ENCODE results near the gene BOC.

The BOC gene

DNA sequence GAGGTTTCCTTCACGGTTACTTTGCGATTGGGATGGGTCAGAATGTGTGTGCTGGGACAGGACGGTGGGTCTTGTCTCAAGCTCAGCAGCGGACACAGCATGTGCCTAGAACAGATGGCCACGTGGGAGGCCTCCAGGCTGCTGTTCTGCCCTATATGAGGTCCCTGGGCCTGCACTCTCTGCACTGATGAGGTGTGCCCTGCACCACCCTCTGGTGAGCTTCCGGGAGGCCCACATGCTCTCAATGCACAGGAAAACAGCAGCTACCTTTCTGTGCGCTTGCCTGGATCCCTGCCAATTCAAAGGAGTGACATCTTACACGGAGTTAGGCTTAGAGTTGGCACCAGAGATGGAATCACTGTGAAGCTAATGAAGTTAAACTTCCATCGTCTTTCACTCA, 59.8 kb downstream of the BOC start:
- no peak for DNase-seq (ENCODE audit: low read depth in 3 of 3)

GRCh38 chr3:113271594-113272384, 60.4 kb downstream of the BOC start:
- DNase-seq (ENCODE audit: low read depth in 3 of 3): no peak

GRCh38 chr3:113272385-113272779, 61.0 kb downstream of the BOC start:
- DNase-seq (ENCODE audit: low read depth in 3 of 3): no peak

GRCh38 chr3:113273011-113273410, 61.7 kb downstream of the BOC start:
- no peak for DNase-seq (ENCODE audit: low read depth in 3 of 3)

- no peak for DNase-seq (ENCODE audit: low read depth in 3 of 3)
Observed at GRCh38 chr3:113273604-113274378, 62.4 kb downstream of the BOC start.

GRCh38 chr3:113274425-113275257, 63.3 kb downstream of the BOC start:
- DNase-seq (ENCODE audit: low read depth in 3 of 3): no peak

DNA sequence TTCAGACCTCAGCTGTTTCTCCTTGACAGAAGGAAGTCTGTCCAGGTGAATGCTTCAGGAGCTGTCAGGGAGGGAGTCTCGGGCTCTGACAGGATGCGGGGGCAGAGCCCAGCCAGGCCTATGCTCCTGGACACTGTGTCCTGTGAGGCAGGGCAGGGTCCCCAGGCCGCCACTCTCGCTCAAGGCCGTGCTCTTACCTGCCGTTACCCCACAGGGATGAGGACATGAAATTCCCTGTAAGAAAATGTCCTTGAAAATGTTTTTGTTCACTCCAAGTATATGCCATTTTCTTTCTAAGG, 63.9 kb downstream of the BOC start:
- DNase-seq (ENCODE audit: low read depth in 3 of 3): no peak

- DNase-seq (ENCODE audit: low read depth in 3 of 3): no peak
Observed at GRCh38 chr3:113275583-113275928, 64.2 kb downstream of the BOC start.

GRCh38 chr3:113275929-113276750, 64.8 kb downstream of the BOC start:
- no peak for DNase-seq (ENCODE audit: low read depth in 3 of 3)

DNA sequence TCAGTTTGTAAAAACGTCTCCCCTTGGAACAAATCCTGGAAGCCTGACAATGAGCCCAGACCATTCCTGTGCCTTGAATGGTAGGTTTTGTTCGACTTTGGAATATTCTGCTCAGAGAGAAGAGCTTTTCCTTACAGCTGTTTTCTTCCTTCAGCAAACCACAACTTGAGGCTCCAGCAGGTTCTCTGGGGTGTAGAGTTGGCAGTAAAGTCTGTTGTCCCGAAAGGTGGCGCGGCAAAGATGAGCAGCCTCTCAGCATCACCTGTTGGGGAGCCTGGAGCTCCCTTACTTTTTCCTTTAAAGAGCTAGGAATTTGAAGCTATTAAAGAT, 65.4 kb downstream of the BOC start:
- DNase-seq (ENCODE audit: low read depth in 3 of 3): no peak

DNA sequence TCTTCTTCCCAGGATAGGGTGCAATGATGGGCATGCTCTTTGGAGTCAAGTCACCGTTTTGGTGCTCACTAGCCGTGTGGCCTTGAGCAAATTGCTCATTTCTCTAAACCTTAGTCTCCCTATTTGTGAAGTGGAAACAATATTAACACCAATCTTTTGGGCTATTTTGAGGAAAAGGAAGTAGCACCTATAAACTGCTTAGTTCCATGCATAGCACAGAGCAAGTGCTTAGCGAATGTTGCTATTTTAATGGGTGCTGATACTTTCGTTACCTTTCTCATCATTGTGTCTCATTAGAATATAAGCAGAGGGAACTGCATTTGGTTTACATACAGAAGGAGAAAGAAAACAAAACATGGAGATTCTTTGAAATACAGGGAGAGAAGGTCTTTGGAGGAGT, 66.1 kb downstream of the BOC start:
- no peak for DNase-seq (ENCODE audit: low read depth in 3 of 3)

DNA sequence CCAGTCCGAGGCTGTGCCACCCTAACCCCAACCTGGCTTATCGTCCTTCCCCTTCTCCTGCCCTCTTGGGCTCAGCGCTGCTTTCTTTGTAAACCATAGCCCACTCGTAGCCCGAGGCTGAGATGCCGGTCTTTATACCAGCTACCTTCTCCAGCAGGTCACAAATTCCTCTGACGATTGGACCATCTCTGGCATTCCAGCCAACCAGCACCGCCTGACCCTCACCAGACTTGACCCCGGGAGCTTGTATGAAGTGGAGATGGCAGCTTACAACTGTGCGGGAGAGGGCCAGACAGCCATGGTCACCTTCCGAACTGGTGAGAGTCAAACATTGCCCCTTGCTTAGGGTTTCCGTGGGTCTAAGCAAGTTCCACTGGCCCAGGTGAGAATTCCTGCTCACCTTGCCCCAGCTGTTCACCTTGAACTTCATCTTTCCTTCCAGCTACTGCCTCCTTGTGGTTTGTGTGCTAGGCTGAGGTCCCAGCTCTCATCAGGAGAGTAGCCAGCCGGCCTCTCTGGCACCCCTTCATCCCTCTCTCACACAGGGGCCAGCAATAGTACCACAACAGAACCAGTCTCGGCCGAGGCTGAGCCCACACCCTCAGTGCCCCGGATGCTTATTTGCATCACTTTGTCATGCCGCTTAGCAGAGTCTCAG, 66.7 kb downstream of the BOC start:
- DNase-seq (ENCODE audit: low read depth in 3 of 3): no peak

DNA sequence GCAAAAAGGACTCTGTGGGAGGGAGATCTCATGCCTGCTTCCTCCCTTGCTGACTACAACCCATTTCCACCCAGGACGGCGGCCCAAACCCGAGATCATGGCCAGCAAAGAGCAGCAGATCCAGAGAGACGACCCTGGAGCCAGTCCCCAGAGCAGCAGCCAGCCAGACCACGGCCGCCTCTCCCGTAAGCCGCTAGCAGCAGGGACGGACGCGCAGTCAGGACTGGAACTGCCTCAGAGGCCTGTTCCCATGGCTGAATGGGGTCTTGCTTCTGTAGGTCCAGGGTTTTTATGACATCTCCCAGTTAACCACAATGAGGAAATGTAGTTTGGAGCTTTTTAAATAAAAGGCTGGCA, 67.2 kb downstream of the BOC start:
- no peak for DNase-seq (ENCODE audit: low read depth in 3 of 3)

DNA sequence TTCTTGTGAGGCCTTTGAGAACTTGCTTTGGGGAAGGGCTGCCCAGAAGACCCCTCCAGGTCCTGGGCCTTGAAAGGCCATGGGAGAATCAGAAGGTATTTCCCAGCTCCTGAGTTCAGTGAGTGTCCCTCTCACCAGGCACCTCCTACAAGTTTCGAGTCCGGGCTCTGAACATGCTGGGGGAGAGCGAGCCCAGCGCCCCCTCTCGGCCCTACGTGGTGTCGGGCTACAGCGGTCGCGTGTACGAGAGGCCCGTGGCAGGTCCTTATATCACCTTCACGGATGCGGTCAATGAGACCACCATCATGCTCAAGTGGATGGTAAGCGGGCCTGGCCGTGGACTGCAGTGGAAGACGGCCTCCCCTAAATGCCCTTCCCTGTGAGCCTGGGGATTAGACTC, 68.3 kb downstream of the BOC start:
- no peak for DNase-seq (ENCODE audit: low read depth in 3 of 3)

DNA sequence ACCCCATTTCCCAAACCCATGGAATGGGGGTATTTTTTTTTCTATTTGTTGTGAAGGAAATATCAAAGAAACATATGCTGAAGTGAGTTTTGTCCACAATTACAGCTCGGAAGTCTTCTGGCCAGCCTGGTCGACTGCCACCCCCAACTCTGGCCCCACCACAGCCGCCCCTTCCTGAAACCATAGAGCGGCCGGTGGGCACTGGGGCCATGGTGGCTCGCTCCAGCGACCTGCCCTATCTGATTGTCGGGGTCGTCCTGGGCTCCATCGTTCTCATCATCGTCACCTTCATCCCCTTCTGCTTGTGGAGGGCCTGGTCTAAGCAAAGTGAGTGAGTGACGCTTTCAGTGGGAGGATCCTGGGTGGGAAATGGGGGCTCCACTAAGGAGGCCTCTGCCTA, 71.9 kb downstream of the BOC start:
- no peak for DNase-seq (ENCODE audit: low read depth in 3 of 3)

GRCh38 chr3:113284453-113285050, 73.2 kb downstream of the BOC start:
- DNase-seq (ENCODE audit: low read depth in 3 of 3): no peak

DNA sequence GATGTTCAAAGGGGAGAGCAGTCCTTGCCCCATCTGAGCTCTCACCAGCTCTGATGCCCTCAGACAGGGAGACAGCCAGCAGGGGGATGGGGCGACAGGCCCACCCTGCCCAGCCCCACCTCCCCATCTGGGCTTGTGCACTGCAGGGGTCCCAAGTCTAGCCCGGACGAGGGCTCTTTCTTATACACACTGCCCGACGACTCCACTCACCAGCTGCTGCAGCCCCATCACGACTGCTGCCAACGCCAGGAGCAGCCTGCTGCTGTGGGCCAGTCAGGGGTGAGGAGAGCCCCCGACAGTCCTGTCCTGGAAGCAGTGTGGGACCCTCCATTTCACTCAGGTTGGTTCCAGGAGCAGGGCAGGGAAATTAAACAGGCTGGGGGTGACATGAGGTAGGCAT, 73.9 kb downstream of the BOC start:
- DNase-seq (ENCODE audit: low read depth in 3 of 3): no peak

DNA sequence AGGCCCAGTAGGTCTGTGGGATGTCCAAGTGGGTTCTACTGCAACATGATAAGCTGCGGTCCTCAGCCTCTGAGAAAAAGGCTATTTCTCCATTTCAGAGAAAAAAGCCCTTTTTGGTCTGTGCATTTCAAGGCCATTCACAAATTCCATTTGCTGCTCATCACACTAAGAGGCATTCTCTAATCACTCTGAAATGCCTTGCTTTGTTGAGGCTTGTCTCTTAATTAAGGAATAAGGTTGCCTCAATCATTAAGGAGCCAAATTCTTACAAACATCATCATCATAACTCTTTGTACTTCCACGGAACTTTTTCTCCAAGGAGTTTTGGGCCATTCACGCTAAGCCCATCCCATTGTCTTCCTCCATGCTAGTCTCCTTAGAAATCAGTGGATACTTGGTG, 74.4 kb downstream of the BOC start:
- no peak for DNase-seq (ENCODE audit: low read depth in 3 of 3)

DNA sequence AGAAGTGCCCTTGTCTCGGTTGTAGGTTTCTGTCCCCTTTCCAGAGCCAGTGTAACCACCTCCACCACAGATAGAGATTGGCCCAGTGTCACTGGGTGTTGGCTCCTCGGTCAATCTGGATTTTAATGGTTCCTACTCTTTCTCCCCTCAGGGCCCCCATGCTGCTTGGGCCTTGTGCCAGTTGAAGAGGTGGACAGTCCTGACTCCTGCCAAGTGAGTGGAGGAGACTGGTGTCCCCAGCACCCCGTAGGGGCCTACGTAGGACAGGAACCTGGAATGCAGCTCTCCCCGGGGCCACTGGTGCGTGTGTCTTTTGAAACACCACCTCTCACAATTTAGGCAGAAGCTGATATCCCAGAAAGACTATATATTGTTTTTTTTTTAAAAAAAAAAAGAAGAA, 75.2 kb downstream of the BOC start:
- DNase-seq (ENCODE audit: low read depth in 3 of 3): no peak

- no peak for DNase-seq (ENCODE audit: low read depth in 3 of 3)
Observed at GRCh38 chr3:113287111-113287802, 75.9 kb downstream of the BOC start.
